ENCODE results near the gene FAM89A.
"Not testable (repeated sequence)": the region's sequence is repeated elsewhere in the genome, so short reads cannot be mapped to it uniquely, and the experiment has no call there.

Gene FAM89A

GRCh38 chr1:230987448-230987847, 52.6 kb downstream of the FAM89A start:
- DNase-seq (ENCODE audit: low read depth in 2 of 2) = no peak

- no peak for DNase-seq (ENCODE audit: low read depth in 2 of 2)
Observed at GRCh38 chr1:230986976-230987375, 53.1 kb downstream of the FAM89A start.

- DNase-seq (ENCODE audit: low read depth in 2 of 2) = no peak
Observed at GRCh38 chr1:230985711-230986110, 54.3 kb downstream of the FAM89A start.

- not testable (repeated sequence) for DNase-seq (ENCODE audit: low read depth in 2 of 2)
Observed at GRCh38 chr1:230984622-230985515, 55.2 kb downstream of the FAM89A start.

- DNase-seq (ENCODE audit: low read depth in 2 of 2) = no peak
Observed at GRCh38 chr1:230983811-230984210, 56.2 kb downstream of the FAM89A start.

- DNase-seq (ENCODE audit: low read depth in 2 of 2) = no peak
Observed at GRCh38 chr1:230982696-230983095, 57.4 kb downstream of the FAM89A start.

GRCh38 chr1:230979952-230980351, 60.1 kb downstream of the FAM89A start:
- no peak for DNase-seq (ENCODE audit: low read depth in 2 of 2)

GRCh38 chr1:230979389-230979716, 60.7 kb downstream of the FAM89A start:
- no peak for DNase-seq (ENCODE audit: low read depth in 2 of 2)

- DNase-seq (ENCODE audit: low read depth in 2 of 2) = peak; percentile 98
Observed at GRCh38 chr1:230978491-230979388, 61.3 kb downstream of the FAM89A start, which contains the start of the genes ARV1 and TTC13. TSS of gene ARV1 (plus strand) at chr1:230979094. CDS start at chr1:230979106, 12 bp downstream. TSS of gene TTC13 (minus strand) at chr1:230978861. CDS start at chr1:230978830, 31 bp downstream.

- peak in 1 of 2 donors; percentile 11 for DNase-seq (ENCODE audit: low read depth in 2 of 2)
Observed at GRCh38 chr1:230977761-230978490, 62.1 kb downstream of the FAM89A start.

GRCh38 chr1:230976825-230977747, 63.0 kb downstream of the FAM89A start:
- DNase-seq (ENCODE audit: low read depth in 2 of 2) = no peak

GRCh38 chr1:230976360-230976759, 63.7 kb downstream of the FAM89A start:
- DNase-seq (ENCODE audit: low read depth in 2 of 2) = no peak

GRCh38 chr1:230975636-230976035, 64.4 kb downstream of the FAM89A start:
- no peak for DNase-seq (ENCODE audit: low read depth in 2 of 2)

- DNase-seq (ENCODE audit: low read depth in 2 of 2) = peak; percentile 35 to 41
Observed at GRCh38 chr1:230972855-230973271, 67.2 kb downstream of the FAM89A start.

- DNase-seq (ENCODE audit: low read depth in 2 of 2) = no peak
Observed at GRCh38 chr1:230971771-230972170, 68.3 kb downstream of the FAM89A start.

GRCh38 chr1:230970432-230970831, 69.6 kb downstream of the FAM89A start:
- no peak for DNase-seq (ENCODE audit: low read depth in 2 of 2)

All from stimulated activated CD4-positive, alpha-beta T cell treated with anti-CD3 and anti-CD28 coated beads, Interleukin-15, amount 100 ng/mL, for 48 hours (primary cell).